ENCODE measurements around the gene CD300A. TPM values are rescaled to one million over a fixed set of nuclear protein-coding genes. Genes with fewer than 3 reads are reported as not detected.

Gene CD300A
- 0.05 TPM in 1 of 5 replicates, not detected in the others for total RNA-seq (2022; extraction: Qiagen RNA extraction; ENCODE audit: low read depth)

GRCh38 chr17:74466111-74466827 is at the start of gene CD300A:
CD300A (plus strand) TSS chr17:74466634; CDS start chr17:74466704, 70 bp downstream.

DNA sequence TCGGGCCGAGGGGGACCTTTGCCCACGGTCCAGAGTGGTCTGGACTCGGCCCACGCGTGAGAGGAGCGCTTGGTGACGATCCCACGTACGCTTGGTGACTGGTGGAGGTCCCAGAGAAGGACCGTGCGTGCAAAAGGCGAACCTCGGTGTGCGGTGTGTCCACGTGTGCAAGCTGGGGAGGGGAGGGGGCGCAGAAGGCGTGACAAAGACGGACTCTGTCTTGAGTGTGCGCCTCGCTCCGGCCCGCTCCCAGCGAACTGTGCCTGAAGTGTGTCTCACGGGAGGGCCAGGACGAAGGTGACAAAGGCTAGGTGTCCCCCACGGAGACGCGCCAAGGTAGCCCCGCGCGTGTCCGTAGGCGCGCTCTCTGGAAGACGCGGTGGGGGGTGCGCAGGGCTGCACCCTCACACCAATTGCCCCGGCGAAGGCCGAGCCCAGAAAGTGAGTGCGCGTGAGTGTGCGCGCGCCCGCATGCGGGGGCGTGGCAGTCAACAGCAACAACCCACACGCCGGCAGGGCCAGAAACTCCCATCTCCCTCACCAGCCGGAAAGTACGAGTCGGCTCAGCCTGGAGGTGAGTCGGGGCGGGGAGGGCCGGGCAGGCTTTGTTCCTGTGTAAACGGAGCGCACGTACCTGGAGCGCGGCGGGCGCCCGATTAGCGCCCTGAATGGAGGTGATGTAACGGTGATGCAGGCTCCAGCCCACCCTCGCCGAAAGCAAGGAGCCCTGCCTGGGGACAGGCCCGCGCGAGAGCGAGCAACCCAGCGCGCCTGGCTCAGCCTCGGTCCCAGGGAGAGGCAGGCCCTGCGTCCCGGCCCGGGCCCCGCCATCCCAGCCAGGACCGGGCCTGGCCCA is 34.6 kb upstream of the CD300A start, which contains the start of gene GPRC5C:
Gene GPRC5C, plus strand, starts transcription at position 521 of the 856 bp plus-strand sequence. CDS start 7,689 bp downstream, outside the sequence.

DNA sequence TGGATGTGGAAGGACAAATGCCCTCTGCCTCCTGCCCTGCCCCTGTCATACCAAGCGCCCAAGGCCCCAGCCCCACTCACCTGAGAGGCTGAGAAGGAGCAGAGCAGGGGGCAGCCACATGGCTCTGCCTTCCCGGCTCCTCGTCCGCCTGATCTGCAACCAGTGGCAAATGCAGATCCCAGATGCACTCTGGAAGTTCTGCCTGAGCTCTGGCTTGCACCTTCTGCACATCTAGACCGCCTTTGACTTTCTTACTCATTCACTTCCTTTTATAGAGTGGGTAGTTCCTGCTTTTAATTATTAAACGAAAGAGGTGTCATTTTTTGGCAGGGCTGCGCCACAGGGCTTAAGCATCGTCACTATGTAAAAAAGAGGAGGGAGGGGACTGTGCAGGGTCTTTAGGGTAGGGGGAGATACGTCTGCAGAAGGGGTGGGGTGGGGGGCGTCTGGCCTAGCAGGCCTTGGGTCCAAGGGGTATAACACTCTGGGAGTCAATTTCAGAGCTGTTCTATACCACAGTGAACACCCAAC is 64.9 kb downstream of the CD300A start, which contains the start of gene CD300LB:
Gene CD300LB, minus strand, starts transcription at position 245 of the 531 bp plus-strand sequence. Its CDS starts 125 bp downstream, at position 120.

Other genes starting within 250 kb of the CD300A start
- 0.06 TPM in 1 of 5 replicates, not detected in the others for gene DNAI2, start 192.4 kb upstream of the CD300A start, total RNA-seq (2022; extraction: Qiagen RNA extraction; ENCODE audit: low read depth)
- 0.01 to 0.05 TPM in 2 of 5 replicates, not detected in the others for gene KIF19, start 140.4 kb upstream of the CD300A start, total RNA-seq (2022; extraction: Qiagen RNA extraction; ENCODE audit: low read depth)
- gene BTBD17, start 104.8 kb upstream of the CD300A start, total RNA-seq (2022; extraction: Qiagen RNA extraction; ENCODE audit: low read depth) = not detected in 5 replicates
- 0.03 TPM in 1 of 5 replicates, not detected in the others for gene GPR142, start 99.1 kb upstream of the CD300A start, total RNA-seq (2022; extraction: Qiagen RNA extraction; ENCODE audit: low read depth)
- gene GPRC5C, start 34.5 kb upstream of the CD300A start, total RNA-seq (2022; extraction: Qiagen RNA extraction; ENCODE audit: low read depth) = 56.4 to 90.7 TPM (median 82.3 TPM) in 5 replicates
- gene CD300LB, start 64.8 kb downstream of the CD300A start, total RNA-seq (2022; extraction: Qiagen RNA extraction; ENCODE audit: low read depth) = 0.06 to 0.22 TPM (median 0.09 TPM) in 3 of 5 replicates, not detected in the others
- 0.09 to 0.49 TPM (median 0.27 TPM) in 4 of 5 replicates, not detected in the other for gene CD300C, start 79.5 kb downstream of the CD300A start, total RNA-seq (2022; extraction: Qiagen RNA extraction; ENCODE audit: low read depth)
- gene CD300H, start 100.9 kb downstream of the CD300A start, total RNA-seq (2022; extraction: Qiagen RNA extraction; ENCODE audit: low read depth) = 0.45 to 0.78 TPM (median 0.63 TPM) in 4 of 5 replicates, not detected in the other
- gene CD300LD, start 125.6 kb downstream of the CD300A start, total RNA-seq (2022; extraction: Qiagen RNA extraction; ENCODE audit: low read depth) = not detected in 5 replicates
- not detected in 5 replicates for gene CD300E, start 157.1 kb downstream of the CD300A start, total RNA-seq (2022; extraction: Qiagen RNA extraction; ENCODE audit: low read depth)
- not detected in 5 replicates for gene CD300LF, start 246.3 kb downstream of the CD300A start, total RNA-seq (2022; extraction: Qiagen RNA extraction; ENCODE audit: low read depth)

Measured in A549 treated with CpdA at 1 μM for 4 hours (cell line).